ENCODE measurements around the gene PSME3IP1.

GRCh38 chr16:57133031-57133430, 52.8 kb downstream of the PSME3IP1 start:
- TF ChIP-seq CTCF (IDR thresholded peaks at IDR 0.05) (no peak), POLR2A (IDR thresholded peaks at IDR 0.05) (no peak)
